B cell (primary cell): ENCODE results near the gene KTN1. TPM values are rescaled to one million over a fixed set of nuclear protein-coding genes. Genes with fewer than 3 reads are reported as not detected.

Experiments
- ATAC-seq: fragments of 200-7000 bp; cut with Tn5 transposase; one replicate; pipeline ENCODE4 v1.10.0; 2021; ENCODE audit warnings: low read depth, mild to moderate bottlenecking, moderate number of reproducible peaks, moderate library complexity
- CTCF ChIA-PET: fragments of 350-600 bp; sonication (Branson Sonifier 250); formaldehyde crosslinking; loops from one replicate; lab custom pipeline; 2021; ENCODE audit warnings: antibody characterized with exemption, inconsistent platforms; lab: Charles Lee
- POLR2A ChIA-PET: fragments of 350-600 bp; sonication (Branson Sonifier 250); formaldehyde crosslinking; loops from one replicate; lab custom pipeline; 2021; ENCODE audit warnings: antibody characterized with exemption; lab: Charles Lee
- DNase-seq: peaks from one replicate; pipeline ENCODE4 v3.0.0; 2013
- H2AFZ ChIP-seq: 2 replicates; pipeline ENCODE4 v1.6.1; 2012; ENCODE audit warnings: mild to moderate bottlenecking, low read depth, low read length; ENCODE audit not compliant: insufficient read depth, poor library complexity, severe bottlenecking
- H3K27ac ChIP-seq, 2 donors: 1 replicate in 1 of 2; 2 replicates in 1 of 2; pipeline ENCODE4 v1.5.1; 2012 to 2013; ENCODE audit warnings: low read length in 2 of 2, mild to moderate bottlenecking in 2 of 2, moderate library complexity in 1 of 2
- H3K27me3 ChIP-seq, 4 experiments: fragments of 200-600 bp in 1 of 4; sonication (generic) in 1 of 4; replicated peaks in 1 of 4; 1 replicate in 2 of 4; 2 replicates in 2 of 4; pipeline versions ENCODE4 v1.6.1 to v1.7.0; 2013 to 2016; ENCODE audit warnings: low read length in 3 of 4, mild to moderate bottlenecking in 2 of 4, mixed read lengths in 1 of 4, moderate library complexity in 1 of 4; ENCODE audit not compliant: insufficient read depth in 4 of 4, control insufficient read depth in 3 of 4; ENCODE audit errors: control extremely low read depth in 1 of 4
- H3K36me3 ChIP-seq, 2 experiments: replicated peaks in 1 of 2; 1 replicate in 1 of 2; 2 replicates in 1 of 2; pipeline versions ENCODE4 v1.6.1 to v1.7.1; 2013; ENCODE audit warnings: low read length in 1 of 2; ENCODE audit not compliant: insufficient read depth in 2 of 2, control insufficient read depth in 1 of 2; ENCODE audit errors: control extremely low read depth in 1 of 2, extremely low read depth in 1 of 2
- H3K4me1 ChIP-seq, 2 donors: fragments of 200-600 bp in 1 of 2; sonication (generic) in 1 of 2; 1 replicate in 1 of 2; 2 replicates in 1 of 2; pipeline versions ENCODE4 v1.5.1 to v1.6.1; 2013 to 2017; ENCODE audit warnings: low read length in 2 of 2; ENCODE audit not compliant: control insufficient read depth in 2 of 2, insufficient read depth in 2 of 2
- H3K4me2 ChIP-seq: replicated peaks from 2 replicates; pipeline ENCODE3; 2012; ENCODE audit warnings: mild to moderate bottlenecking, low read depth, low read length; ENCODE audit not compliant: poor library complexity, severe bottlenecking
- H3K4me3 ChIP-seq, 5 experiments: fragments of 200-600 bp in 1 of 5; sonication (generic) in 1 of 5; 1 replicate in 3 of 5; 2 replicates in 2 of 5; pipeline versions ENCODE4 v1.5.1 to v1.7.0; 2011 to 2016; ENCODE audit warnings: low read length in 4 of 5, mild to moderate bottlenecking in 4 of 5, low read depth in 2 of 5, control low read depth in 1 of 5, moderate library complexity in 1 of 5; ENCODE audit not compliant: insufficient read depth in 1 of 5; ENCODE audit errors: control extremely low read depth in 1 of 5, extremely low read depth in 1 of 5
- H3K79me2 ChIP-seq: fragments of 200-600 bp; sonication (generic); one replicate; pipeline ENCODE4 v1.6.0; 2016; ENCODE audit warnings: low read length; ENCODE audit not compliant: control insufficient read depth, insufficient read depth
- H3K9ac ChIP-seq: fragments of 200-600 bp; sonication (generic); 2 replicates; pipeline ENCODE4 v1.6.1; 2017; ENCODE audit warnings: mild to moderate bottlenecking, low read length, moderate library complexity
- H3K9me3 ChIP-seq, 3 donors: one replicate each; pipeline versions ENCODE4 v1.6.1 to v1.7.1; 2013; ENCODE audit warnings: low read length in 2 of 3; ENCODE audit not compliant: control insufficient read depth in 2 of 3, insufficient read depth in 1 of 3; ENCODE audit errors: control extremely low read depth in 1 of 3
- H4K20me1 ChIP-seq: 2 replicates; pipeline ENCODE4 v1.6.0; 2012; ENCODE audit warnings: mild to moderate bottlenecking, low read length; ENCODE audit not compliant: insufficient read depth, control insufficient read depth, poor library complexity, severe bottlenecking
- H3K27ac Mint-ChIP-seq: one replicate; pipeline ENCODE4 v1.8.0; 2021; ENCODE audit warnings: mixed read lengths
- H3K27me3 Mint-ChIP-seq: one replicate; pipeline ENCODE4 v1.8.0; 2021; ENCODE audit warnings: mixed read lengths
- H3K4me1 Mint-ChIP-seq: one replicate; pipeline ENCODE4 v1.8.0; 2021; ENCODE audit warnings: mixed read lengths
- H3K4me3 Mint-ChIP-seq: one replicate; pipeline ENCODE4 v1.8.0; 2021; ENCODE audit warnings: mixed read lengths
- H3K9me3 Mint-ChIP-seq: one replicate; pipeline ENCODE4 v1.8.0; 2022; ENCODE audit warnings: mixed read lengths; ENCODE audit not compliant: insufficient read depth
- EZH2 ChIP-seq: IDR thresholded peaks from 2 replicates; pipeline ENCODE4 v1.6.1; 2012; ENCODE audit warnings: borderline replicate concordance, low read depth, mild to moderate bottlenecking, moderate library complexity, low read length; ENCODE audit not compliant: insufficient read depth, poor library complexity, severe bottlenecking
- WGBS: methylation state at CpG from one replicate; pipeline ENCODE4 v1.1.5; 2013; ENCODE audit warnings: missing lambda C conversion rate; ENCODE audit not compliant: insufficient coverage; 5-methylcytosine and 5-hydroxymethylcytosine counted together
- intact Hi-C: fragments of 100-400 bp; cut with micrococcal nuclease; formaldehyde crosslinking; loops from one replicate; pipeline ENCODE4 v1.10.0; 2022
- polyA plus RNA-seq: library from polyadenylated mRNA; depleted of rRNA; stranded (reverse); fragments of >200 nt; gene quantifications from 2 replicates; pipeline ENCODE4 v1.2.3, GENCODE V29; 2012
- total RNA-seq, 2 donors: library from RNA; stranded (reverse); fragments of 120-200 nt in 1 of 2; gene quantifications; 1 replicate in 1 of 2; 2 replicates in 1 of 2; pipeline versions ENCODE4 v1.2.3 to v1.2.4, GENCODE V29; 2013 to 2022
- TF ChIP-seq, protein P1 (sequence below): fragments of 200-600 bp; IDR thresholded peaks from one replicate; pipeline ENCODE4 v1.8.0; 2022; ENCODE audit warnings: antibody characterized with exemption, mild to moderate bottlenecking

KTN1 gene
- total and polyA plus RNA-seq, 2 donors (not counting 1 experiment from before 2014, with no cell fraction given) = 25.8 to 123 TPM

DNA sequence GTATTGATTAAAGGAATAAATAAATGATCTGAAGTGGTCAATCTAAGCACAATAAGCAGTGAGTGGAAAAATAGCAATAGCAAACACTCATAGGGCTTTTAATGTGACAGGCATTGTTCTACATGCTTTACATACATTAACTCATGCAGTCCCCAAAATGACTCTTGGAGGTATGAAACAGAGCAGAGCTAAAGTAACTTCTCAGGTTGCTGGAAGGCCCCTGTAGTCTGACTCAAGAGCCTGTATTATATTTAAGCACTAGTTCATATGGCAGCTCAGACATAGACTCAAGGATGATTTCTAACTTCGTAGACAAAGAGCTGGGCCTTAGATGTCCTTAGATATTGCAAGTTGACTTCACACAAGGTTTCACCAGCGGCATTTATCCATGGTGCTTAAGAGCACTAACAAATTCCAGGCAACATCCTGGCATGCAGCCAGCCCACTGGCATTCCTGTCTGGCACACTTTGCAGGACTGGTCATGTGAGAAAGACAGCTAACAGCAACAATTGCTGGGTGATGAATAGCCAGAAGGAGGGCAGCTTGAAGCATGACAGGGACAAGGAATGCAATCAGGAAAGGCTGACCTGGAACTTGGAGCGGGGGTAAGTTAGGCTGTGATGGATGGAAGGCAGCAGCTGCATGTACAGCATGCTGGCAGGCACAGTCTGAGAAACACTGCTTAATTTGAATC is 22.9 kb upstream of the KTN1 start:
- POLR2A ChIA-PET = no interaction called here
- H3K27me3 ChIP-seq = no peaks in the 10 kb centered on the region
- Mint-ChIP-seq H3K9me3 (no peaks in the 10 kb centered on the region), H3K4me1 (no peaks in the 10 kb centered on the region), H3K27me3 (peaks cover 4% of the 10 kb centered on the region), H3K4me3 (no peak overlapping the region), H3K27ac (no peak overlapping the region)
- H3K9ac ChIP-seq = no peak overlapping the region
- H3K4me3 ChIP-seq = no peak overlapping the region
- no peaks in the 10 kb centered on the region for H3K36me3 ChIP-seq
- no peak overlapping the region for H3K4me2 ChIP-seq
- DNase-seq (no peak), ATAC-seq (no peak)
- H3K9me3 ChIP-seq = peaks cover 0 to 5% (median 3%) of the 10 kb centered on the region in 3 donors
- no peaks in the 10 kb centered on the region for H3K4me1 ChIP-seq
- TF ChIP-seq, protein P1, sequence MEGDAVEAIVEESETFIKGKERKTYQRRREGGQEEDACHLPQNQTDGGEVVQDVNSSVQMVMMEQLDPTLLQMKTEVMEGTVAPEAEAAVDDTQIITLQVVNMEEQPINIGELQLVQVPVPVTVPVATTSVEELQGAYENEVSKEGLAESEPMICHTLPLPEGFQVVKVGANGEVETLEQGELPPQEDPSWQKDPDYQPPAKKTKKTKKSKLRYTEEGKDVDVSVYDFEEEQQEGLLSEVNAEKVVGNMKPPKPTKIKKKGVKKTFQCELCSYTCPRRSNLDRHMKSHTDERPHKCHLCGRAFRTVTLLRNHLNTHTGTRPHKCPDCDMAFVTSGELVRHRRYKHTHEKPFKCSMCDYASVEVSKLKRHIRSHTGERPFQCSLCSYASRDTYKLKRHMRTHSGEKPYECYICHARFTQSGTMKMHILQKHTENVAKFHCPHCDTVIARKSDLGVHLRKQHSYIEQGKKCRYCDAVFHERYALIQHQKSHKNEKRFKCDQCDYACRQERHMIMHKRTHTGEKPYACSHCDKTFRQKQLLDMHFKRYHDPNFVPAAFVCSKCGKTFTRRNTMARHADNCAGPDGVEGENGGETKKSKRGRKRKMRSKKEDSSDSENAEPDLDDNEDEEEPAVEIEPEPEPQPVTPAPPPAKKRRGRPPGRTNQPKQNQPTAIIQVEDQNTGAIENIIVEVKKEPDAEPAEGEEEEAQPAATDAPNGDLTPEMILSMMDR = no peak
- no peak for TF ChIP-seq EZH2
- intact Hi-C loops = no loop called here
- no peak overlapping the region for H3K27ac ChIP-seq
- H3K79me2 ChIP-seq = no peaks in the 10 kb centered on the region
- no peak overlapping the region for H2AFZ ChIP-seq
- no peaks in the 10 kb centered on the region for H4K20me1 ChIP-seq
- 100% methylated on average over 3 of the region's 3 CpGs for WGBS
- CTCF ChIA-PET = no interaction called here

DNA sequence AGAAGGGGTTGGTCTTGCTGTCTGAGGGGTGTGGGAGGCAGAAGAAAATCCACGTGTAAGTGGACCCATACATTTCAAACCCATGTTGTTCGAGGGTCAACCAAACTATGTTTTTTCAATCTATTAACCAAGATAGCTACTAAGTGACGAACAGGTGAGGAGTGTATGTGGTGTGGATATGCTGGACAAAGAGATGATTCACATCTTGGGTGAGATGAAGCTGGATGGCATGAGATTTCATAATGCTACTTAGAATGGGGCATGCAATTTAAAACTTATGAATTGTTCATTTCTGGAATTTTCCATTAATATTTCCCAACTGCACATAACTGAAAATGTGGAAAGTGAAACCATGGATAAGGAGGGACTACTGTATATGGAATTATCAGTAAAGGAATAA is 17.9 kb upstream of the KTN1 start:
- intact Hi-C loops = no loop called here
- H3K4me3 ChIP-seq = no peak overlapping the region
- no peaks in the 10 kb centered on the region for H4K20me1 ChIP-seq
- H3K27me3 ChIP-seq = no peaks in the 10 kb centered on the region
- TF ChIP-seq, protein P1 = no peak
- no peak for TF ChIP-seq EZH2
- H3K36me3 ChIP-seq = no peaks in the 10 kb centered on the region
- no peaks in the 10 kb centered on the region for H3K9me3 ChIP-seq
- no peaks in the 10 kb centered on the region for H3K27me3 Mint-ChIP-seq
- H3K4me1 Mint-ChIP-seq = no peaks in the 10 kb centered on the region
- no peak overlapping the region for H3K4me2 ChIP-seq
- no peaks in the 10 kb centered on the region for H3K79me2 ChIP-seq
- ATAC-seq = no peak
- H2AFZ ChIP-seq = no peak overlapping the region
- no peak overlapping the region for H3K9ac ChIP-seq
- POLR2A ChIA-PET = no interaction called here
- no CpG with 5 or more reads among the region's 3 CpGs for WGBS
- H3K9me3 Mint-ChIP-seq = no peaks in the 10 kb centered on the region
- H3K27ac Mint-ChIP-seq = no peak overlapping the region
- CTCF ChIA-PET = no interaction called here
- no peaks in the 10 kb centered on the region for H3K4me1 ChIP-seq
- H3K27ac ChIP-seq = no peak overlapping the region
- H3K4me3 Mint-ChIP-seq = no peak overlapping the region
- DNase-seq = no peak
